HG03066 (cell line): ENCODE data around the gene ERICH3.

Experiments used
- ATAC-seq: cut with Tn5 transposase; IDR thresholded peaks from one replicate; pipeline ENCODE4 v1.9.1; 2021; ENCODE audit warnings: low read depth; ENCODE audit not compliant: unreplicated experiment

Gene ERICH3, protein sequence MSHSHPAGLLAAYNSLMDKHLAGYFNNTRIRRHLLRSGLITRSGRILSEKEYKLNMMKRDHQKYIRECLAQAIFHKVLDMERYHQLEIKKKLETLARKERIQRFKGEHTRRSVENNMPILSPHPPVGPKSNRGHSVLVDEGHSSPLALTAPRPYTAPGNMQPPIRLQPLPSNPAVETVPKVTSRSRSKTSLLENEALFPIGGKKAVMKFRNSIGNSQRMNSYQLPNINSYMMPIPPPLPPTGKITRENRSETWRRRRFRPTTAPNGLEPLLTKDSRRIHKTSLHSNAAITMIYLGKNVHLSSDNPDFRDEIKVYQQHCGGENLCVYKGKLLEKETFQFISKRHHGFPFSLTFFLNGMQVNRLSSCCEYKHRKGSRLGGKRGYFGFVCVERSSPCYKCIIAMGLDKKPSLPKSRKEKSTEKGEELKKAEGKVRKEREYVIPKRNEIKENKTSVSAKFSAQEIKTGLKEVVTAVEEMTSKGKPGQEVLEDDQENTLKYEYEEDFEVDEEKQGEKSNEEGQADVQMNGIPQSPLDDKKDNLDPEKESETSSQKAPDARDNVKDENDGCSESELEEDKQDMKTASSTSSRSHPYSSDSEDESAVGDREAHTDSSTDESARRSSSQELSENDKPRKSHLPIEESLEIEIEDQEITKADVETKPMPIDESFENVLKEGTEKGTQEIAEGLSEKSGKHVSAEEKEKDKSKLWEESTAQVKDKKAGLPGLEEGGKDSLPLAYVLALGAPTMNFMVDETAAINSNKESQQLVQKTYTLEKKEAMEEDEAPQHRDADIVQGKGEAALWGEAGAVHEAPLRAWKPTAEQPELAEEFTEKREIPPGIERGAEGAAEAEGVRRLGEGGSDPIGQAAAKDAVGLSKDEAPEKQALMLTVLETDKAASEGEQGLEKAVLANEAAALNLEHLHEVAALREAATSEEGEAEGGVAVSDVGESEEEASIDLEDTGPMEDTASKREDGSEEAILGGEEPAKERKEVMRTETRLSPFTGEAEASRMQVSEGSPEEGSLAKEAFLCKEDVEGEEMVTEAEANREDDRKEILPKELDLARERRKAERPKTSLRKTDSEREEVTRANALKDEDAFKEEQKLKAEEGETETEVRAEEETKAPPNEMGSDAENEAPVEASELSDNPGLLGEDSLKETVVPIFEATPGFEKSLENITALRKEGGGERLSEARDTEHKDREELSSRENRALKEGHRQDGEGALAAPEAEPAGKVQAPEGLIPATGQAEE (N-terminal part only)

GRCh38 chr1:74673351-74674111 lies at the start of gene ERICH3:
TSS of gene ERICH3 (minus strand) at chr1:74673792. CDS start at chr1:74673519, 273 bp downstream.
- peak; percentile 62 for ATAC-seq

DNA sequence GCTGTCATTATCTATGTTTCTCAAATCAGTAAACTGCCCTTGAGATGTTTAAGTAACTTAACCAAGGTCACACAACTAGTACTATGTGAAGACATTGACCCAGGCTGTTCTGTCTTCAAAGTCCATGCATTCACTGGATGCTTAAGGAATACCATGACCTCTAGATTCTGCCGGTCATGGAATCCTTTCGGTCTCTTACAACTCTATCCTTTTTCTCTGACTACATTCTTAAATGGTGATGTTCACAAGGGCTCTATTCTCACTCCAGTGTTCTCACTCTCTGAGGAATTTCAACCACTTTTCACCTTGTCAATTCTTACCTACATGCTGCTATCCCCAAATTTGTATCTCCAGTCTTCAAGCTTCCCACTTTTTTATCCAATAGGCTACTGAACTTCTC lies 44.0 kb upstream of the ERICH3 start:
- ATAC-seq = no peak

DNA sequence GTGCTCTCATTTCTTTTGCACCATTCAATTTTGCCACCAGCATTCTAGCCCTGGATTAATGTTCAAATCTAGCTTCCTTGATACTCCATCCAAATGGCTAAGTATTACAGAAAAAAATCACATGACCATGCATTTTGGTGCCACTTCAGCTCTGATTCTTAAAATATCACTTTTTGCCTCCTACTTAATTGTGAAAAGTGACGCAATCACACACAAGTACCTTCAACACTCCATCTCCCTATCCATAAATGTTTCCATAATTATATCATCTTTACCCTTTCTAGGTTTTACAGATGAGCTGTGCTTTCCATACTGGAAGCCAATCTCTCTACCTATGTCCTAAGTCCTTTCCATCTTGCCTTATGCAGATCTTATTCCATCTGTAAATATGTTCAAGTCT lies 43.2 kb upstream of the ERICH3 start:
- no peak for ATAC-seq

DNA sequence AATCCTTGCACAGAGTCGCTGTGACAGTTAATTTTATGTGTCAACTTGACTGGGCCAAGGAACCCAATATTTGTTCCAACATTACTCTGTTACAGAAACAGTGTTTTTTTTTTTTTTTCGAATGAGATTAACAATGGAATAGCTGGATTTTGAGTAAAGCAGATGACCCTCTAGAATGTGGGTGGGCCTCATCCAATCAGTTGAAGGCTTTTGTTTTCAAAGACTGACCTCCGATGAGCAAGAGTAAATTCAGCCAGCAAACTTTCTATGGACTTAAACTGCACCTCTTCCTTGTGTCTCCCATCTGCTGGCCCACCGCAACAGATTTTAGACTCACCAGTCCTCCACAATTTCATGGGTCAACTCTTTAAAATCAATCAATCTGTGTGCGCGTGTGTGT lies 42.2 kb upstream of the ERICH3 start:
- no peak for ATAC-seq

DNA sequence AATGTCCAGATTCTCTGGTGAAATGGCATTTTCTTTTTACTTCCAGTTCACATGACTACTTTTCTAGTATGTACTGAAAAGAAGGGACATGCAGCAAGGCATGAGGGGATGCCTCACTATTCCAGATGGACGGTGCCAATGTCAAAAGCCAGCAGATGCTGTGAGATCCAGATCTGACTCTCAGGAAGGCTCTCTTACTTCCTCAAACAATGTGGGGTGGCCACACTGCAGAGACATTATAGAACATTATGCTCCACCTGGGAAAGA lies 41.6 kb upstream of the ERICH3 start:
- ATAC-seq = no peak

DNA sequence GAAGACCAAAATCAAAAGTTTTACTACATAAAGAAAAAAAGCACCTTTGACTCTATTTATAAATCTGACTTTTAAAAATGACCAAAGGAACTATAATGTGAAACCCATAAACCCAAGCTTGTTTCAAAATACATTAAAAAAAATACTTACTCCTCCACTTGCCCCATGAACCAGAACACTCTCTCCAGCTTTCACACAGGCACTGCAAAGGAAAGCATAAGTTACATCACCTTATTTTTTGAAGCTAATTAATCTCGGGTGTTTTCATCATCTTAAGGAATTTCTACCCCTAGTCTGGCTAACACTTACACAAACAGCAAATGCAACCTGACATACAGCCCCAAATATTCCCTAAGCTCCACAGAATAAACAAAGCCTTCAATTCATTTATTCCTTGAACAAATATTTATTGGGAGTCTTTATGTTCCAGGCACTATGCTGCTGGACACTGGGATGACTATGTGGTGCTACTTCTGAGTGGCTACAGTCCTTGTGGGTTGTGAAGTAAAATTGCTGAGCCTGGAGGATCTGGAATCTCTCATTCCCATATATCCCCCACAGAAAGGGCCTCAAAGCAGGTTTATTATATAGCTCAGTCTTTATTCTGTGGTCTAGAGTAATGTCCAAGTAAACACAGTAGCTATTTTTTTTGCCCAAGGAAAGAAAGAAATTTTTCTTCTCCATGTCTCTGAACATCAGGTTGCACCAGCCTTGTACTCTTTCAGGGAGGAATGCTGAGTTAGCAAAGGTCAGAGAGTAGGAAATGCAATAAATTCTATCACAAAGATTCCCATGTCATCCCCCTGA lies 41.0 kb upstream of the ERICH3 start:
- peak; percentile 70 for ATAC-seq

DNA sequence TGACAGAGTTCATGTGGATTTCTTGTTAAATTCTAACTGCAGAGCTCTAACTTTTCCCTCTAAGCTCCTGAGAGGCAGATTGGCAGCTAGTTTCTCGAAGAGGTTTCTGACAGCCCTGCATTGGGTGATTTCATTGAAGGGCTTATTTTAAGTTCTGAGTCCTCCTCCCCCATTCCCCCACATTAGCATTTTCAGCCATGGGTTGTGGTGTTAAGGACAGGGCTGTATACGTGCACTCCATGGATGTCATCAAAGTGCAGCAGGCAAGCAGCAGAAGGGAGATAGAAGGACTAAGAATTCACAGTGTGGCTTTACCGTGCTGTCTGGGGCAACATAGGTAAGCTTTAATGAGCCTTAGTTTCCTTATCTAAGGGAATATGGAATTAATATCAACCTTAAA lies 40.3 kb upstream of the ERICH3 start:
- no peak for ATAC-seq

DNA sequence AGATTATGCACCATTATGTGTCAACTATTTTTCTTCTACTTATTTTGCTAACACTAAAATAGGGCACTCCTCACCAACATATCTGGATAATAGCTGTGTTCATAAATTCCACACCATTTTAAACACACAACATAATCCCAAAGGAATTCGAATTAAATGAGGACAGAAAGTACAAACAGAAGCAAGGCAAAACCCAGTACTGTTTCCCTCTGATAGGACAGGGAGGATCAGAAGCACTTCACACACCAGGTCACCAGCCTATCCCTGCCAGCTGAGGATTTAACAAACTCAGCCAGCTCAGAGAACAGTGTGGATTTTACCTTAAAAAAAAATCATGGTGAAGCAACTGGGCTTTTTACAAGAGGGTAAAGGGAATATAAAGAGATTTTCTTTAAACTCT lies 39.3 kb upstream of the ERICH3 start:
- no peak for ATAC-seq

DNA sequence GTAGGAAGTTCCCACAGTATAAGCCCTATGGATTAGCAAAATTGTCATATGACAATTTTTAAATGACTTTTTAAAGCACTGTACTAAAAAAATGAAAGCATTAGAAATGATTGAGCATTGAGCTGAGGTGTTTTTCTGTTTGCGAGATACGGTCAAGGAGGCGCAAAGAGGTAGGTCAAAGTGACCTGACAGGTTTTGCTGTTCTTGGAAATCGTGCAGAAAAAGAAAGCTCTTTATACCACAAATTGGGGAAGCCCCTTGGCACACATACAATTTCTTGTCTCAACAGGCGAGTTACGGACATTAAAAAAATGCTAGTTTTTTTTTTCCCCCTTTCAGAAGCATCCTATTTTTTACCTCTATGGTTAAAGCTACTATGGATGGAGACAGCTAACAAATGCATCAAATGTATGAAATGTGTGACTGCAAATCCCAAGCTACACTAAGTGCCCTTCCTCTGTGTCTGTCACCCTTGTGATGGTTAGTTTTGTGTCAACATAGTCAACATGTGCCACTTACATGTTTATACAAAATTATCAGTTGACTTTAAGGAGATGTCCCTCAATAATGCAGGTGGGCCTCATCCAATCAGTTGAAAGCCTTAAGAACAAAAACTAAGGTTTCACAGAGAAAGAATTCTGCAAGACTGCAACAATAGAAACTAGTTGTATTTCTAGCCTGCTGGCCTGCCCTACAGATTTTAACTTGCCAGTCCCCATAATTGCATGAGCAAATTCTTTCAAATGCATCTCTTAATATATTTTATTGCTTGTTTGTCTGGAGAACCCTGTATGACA lies 30.0 kb upstream of the ERICH3 start:
- ATAC-seq = no peak

DNA sequence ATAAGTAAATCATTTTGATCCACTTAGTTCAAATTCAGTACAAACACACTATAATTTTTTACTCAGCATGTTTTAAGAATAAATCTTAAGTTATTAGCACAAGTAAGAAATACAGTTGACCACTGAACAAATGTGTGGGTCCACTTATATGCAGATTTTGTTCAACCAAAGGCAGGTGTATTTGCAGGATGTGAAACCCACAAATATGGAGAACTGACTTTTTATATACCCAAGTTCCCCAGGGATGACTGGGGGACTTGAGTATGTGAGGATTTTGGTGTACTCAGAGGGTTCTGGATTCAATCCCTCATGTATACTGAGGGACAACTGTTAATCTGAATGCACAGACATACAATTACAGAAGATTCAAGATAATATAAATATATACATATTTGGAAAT lies 25.7 kb upstream of the ERICH3 start:
- ATAC-seq = no peak

DNA sequence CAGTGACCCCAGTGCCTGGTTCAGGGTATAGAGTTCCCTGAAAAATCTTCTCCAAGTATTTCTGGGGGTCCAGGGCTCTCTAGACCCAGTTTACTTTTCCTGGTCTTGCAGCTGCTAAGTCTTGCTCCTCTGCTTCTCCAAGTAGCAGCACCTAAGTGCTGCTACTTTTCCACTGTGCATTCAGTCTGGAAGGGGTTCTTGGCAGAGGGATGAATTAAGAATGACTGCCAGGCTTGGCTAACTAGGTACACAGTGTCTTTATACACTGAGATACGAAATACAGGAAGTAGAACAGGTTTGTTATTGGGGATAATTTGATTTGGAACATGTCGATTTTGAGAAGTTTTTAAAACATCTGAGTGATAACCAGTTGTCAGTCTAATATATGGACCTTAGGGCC lies 24.2 kb upstream of the ERICH3 start:
- ATAC-seq = no peak

- ATAC-seq = no peak
Observed at GRCh38 chr1:74693473-74693872, 19.9 kb upstream of the ERICH3 start.

DNA sequence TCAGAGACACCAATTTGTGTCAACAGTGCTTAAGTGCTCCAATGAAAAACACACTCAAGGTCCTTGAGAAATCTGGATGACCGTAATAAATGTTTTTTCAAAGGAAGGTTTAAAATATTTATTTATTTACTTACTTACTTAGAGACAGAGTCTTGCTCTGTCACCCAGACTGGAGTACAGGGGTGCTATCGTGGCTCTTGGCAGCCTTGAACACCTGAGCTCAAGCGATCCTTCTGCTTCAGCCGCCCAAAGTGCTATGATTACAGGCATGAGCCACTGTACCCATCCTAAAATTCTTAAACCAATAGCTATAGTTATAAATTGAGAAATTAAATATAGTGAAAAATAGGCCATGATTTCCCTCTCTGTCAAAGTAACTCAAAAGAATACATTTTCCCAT lies 17.3 kb upstream of the ERICH3 start:
- no peak for ATAC-seq

DNA sequence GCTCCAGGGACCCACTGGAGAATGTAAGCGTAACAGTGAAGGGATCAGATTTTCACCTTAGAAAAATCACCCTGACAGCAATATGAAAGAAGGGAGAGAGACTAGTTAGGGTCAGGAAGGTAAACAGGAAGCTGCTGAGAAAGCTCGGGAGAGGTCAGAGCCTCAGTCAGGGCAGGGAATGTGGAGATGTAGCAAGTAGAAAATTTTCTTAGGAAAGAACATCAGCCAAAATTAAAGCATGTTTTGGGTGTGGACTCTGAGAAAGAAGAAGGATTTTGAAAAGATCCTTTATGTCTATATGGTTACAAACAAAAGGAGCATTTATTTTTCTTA lies 16.7 kb upstream of the ERICH3 start:
- no peak for ATAC-seq

- no peak for ATAC-seq
Observed at GRCh38 chr1:74689621-74690363, 16.2 kb upstream of the ERICH3 start.

GRCh38 chr1:74686928-74687327 lies 13.3 kb upstream of the ERICH3 start:
- no peak for ATAC-seq

GRCh38 chr1:74684301-74684700 lies 10.7 kb upstream of the ERICH3 start:
- no peak for ATAC-seq

- no peak for ATAC-seq
Observed at GRCh38 chr1:74683656-74684055, 10.1 kb upstream of the ERICH3 start.
